Keratinocyte (primary cell): ENCODE data around the gene TBC1D8. TPM values are rescaled to one million over a fixed set of nuclear protein-coding genes. Genes with fewer than 3 reads are reported as not detected.
"Not testable (repeated sequence)": the region's sequence is repeated elsewhere in the genome, so short reads cannot be mapped to it uniquely, and the experiment has no call there.

Experiments
- DNase-seq: peaks from one replicate; pipeline ENCODE4 v3.0.0-alpha.2; 2011; ENCODE audit warnings: low read depth, missing footprints, low spot score
- FAIRE-seq: peaks from 2 replicates; lab custom pipeline; 2011; peaks lifted over from hg19 to GRCh38; lab: Jason Lieb, UNC
- H2AFZ ChIP-seq: 2 replicates; pipeline ENCODE4 v1.6.0; 2012; ENCODE audit warnings: low read length, control low read depth, inconsistent platforms; ENCODE audit not compliant: control insufficient read depth
- H3K27ac ChIP-seq: 2 replicates; pipeline ENCODE4 v1.5.1; 2011; ENCODE audit warnings: low read length; ENCODE audit not compliant: control insufficient read depth, insufficient read depth
- H3K27me3 ChIP-seq: 3 replicates; pipeline ENCODE4 v1.6.0; 2011; ENCODE audit warnings: low read length; ENCODE audit not compliant: control insufficient read depth, insufficient read depth; ENCODE audit errors: extremely low read depth
- H3K36me3 ChIP-seq, 2 experiments: 2 replicates in 1 of 2; 3 replicates in 1 of 2; pipeline ENCODE4 v1.5.1; 2011; ENCODE audit warnings: low read length in 2 of 2, mild to moderate bottlenecking in 1 of 2; ENCODE audit not compliant: control insufficient read depth in 2 of 2, insufficient read depth in 2 of 2; ENCODE audit errors: extremely low read depth in 1 of 2
- H3K4me1 ChIP-seq: 3 replicates; pipeline ENCODE4 v1.5.1; 2011; ENCODE audit warnings: low read length; ENCODE audit not compliant: control insufficient read depth, insufficient read depth; ENCODE audit errors: extremely low read depth
- H3K4me2 ChIP-seq: 3 replicates; pipeline ENCODE4 v1.6.0; 2011; ENCODE audit warnings: low read depth, low read length; ENCODE audit not compliant: control insufficient read depth, insufficient read depth; ENCODE audit errors: extremely low read depth
- H3K4me3 ChIP-seq, 3 experiments: fragments of 200-600 bp in 1 of 3; sonication (generic) in 1 of 3; 2 replicates in 2 of 3; 3 replicates in 1 of 3; pipeline ENCODE4 v1.5.1; 2011 to 2016; ENCODE audit warnings: low read length in 3 of 3, mild to moderate bottlenecking in 3 of 3, control low read depth in 2 of 3, inconsistent platforms in 1 of 3, low read depth in 1 of 3, mixed read lengths in 1 of 3, mixed run types in 1 of 3, moderate library complexity in 1 of 3; ENCODE audit not compliant: control insufficient read depth in 2 of 3, insufficient read depth in 2 of 3; ENCODE audit errors: extremely low read depth in 1 of 3
- H3K79me2 ChIP-seq: 2 replicates; pipeline ENCODE4 v1.6.0; 2012; ENCODE audit warnings: low read length; ENCODE audit not compliant: control insufficient read depth, insufficient read depth
- H3K9ac ChIP-seq: 3 replicates; pipeline ENCODE4 v1.6.0; 2011; ENCODE audit warnings: low read length; ENCODE audit not compliant: control insufficient read depth, insufficient read depth; ENCODE audit errors: extremely low read depth
- H3K9me1 ChIP-seq: 3 replicates; pipeline ENCODE4 v1.6.0; 2011; ENCODE audit warnings: low read length; ENCODE audit not compliant: control insufficient read depth, insufficient read depth; ENCODE audit errors: extremely low read depth
- H3K9me3 ChIP-seq: 2 replicates; pipeline ENCODE4 v1.5.1; 2012; ENCODE audit warnings: low read depth, low read length; ENCODE audit not compliant: control insufficient read depth
- H4K20me1 ChIP-seq: 3 replicates; pipeline ENCODE4 v1.6.0; 2011; ENCODE audit warnings: low read length; ENCODE audit not compliant: control insufficient read depth, insufficient read depth; ENCODE audit errors: extremely low read depth
- EZH2 ChIP-seq: IDR thresholded peaks from one replicate; pipeline ENCODE4 v1.6.1; 2012; ENCODE audit warnings: inconsistent platforms, mild to moderate bottlenecking, low read length, moderate library complexity
- dilution Hi-C: fragments of 300-500 bp; cut with MboI; formaldehyde crosslinking; loops from one replicate; pipeline ENCODE4 v1.7.0; 2020; ENCODE audit warnings: low sequenced_read_pairs; ENCODE audit not compliant: extremely low pct_ligation_motif_present
- polyA plus RNA-seq, 5 experiments: library from polyadenylated mRNA; depleted of rRNA in 3 of 5; stranded (reverse) in 3 of 5; stranded (forward) in 1 of 5; unstranded in 1 of 5; fragments of >200 nt; gene quantifications; 1 replicate in 1 of 5; 2 replicates in 3 of 5; 3 replicates in 1 of 5; pipeline versions ENCODE4 v1.2.1 to v1.2.3, GENCODE V29; 2011 to 2012; ENCODE audit warnings: missing spikeins in 2 of 5, low read depth in 1 of 5, low replicate concordance in 1 of 5
- TF ChIP-seq, protein P1 (sequence below), 3 experiments: IDR thresholded peaks in 1 of 3; conservative IDR thresholded peaks in 1 of 3; optimal IDR thresholded peaks in 1 of 3; 2 replicates in 2 of 3; 3 replicates in 1 of 3; pipeline versions ENCODE3 to v1.5.1; 2011; ENCODE audit warnings: low read length in 3 of 3, mild to moderate bottlenecking in 3 of 3, moderate library complexity in 2 of 3, control low read depth in 1 of 3, inconsistent platforms in 1 of 3; ENCODE audit not compliant: insufficient read depth in 2 of 3; ENCODE audit errors: extremely low read depth in 1 of 3

The TBC1D8 gene
- polyA plus RNA-seq, 1 donor (not counting 4 experiments of a cell fraction or from before 2014, with no cell fraction given), result 13.8 TPM

DNA sequence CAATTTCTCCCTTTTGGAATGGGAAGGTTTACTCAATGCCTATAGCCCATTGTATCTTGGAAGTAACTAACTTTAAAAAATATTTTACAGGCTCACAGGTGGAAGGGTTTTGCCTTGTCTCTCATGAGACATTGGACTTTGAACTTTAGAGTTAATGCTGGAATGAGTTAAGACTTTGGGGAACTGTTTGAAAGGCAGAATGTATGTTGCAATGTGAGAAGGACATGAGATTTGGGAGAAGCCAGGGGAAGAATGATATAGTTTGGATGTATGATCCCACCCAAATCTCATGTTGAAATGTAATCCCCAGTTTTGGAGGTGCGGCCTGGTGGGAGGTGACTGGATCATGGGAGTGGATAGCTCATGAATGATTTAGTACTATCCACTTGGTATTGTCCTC is 17.5 kb upstream of the TBC1D8 start:
- FAIRE-seq, result no peak
- H3K9me1 ChIP-seq, result no peaks in the 10 kb centered on the region
- no peak overlapping the region for H3K4me2 ChIP-seq
- no peak overlapping the region for H2AFZ ChIP-seq
- H3K27me3 ChIP-seq, result no peaks in the 10 kb centered on the region
- no peaks in the 10 kb centered on the region for H3K4me1 ChIP-seq
- peaks cover 5% of the 10 kb centered on the region for H3K9me3 ChIP-seq
- no peak overlapping the region for H3K27ac ChIP-seq
- no peak overlapping the region for H3K9ac ChIP-seq
- no peaks in the 10 kb centered on the region for H3K79me2 ChIP-seq
- H4K20me1 ChIP-seq, result no peaks in the 10 kb centered on the region
- no peak overlapping the region for H3K4me3 ChIP-seq
- dilution Hi-C loops, result no loop called here
- no peak for TF ChIP-seq EZH2
- TF ChIP-seq, protein P1, sequence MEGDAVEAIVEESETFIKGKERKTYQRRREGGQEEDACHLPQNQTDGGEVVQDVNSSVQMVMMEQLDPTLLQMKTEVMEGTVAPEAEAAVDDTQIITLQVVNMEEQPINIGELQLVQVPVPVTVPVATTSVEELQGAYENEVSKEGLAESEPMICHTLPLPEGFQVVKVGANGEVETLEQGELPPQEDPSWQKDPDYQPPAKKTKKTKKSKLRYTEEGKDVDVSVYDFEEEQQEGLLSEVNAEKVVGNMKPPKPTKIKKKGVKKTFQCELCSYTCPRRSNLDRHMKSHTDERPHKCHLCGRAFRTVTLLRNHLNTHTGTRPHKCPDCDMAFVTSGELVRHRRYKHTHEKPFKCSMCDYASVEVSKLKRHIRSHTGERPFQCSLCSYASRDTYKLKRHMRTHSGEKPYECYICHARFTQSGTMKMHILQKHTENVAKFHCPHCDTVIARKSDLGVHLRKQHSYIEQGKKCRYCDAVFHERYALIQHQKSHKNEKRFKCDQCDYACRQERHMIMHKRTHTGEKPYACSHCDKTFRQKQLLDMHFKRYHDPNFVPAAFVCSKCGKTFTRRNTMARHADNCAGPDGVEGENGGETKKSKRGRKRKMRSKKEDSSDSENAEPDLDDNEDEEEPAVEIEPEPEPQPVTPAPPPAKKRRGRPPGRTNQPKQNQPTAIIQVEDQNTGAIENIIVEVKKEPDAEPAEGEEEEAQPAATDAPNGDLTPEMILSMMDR (optimal IDR thresholded peaks at IDR 0.05 in 1 of 3, IDR thresholded peaks at IDR 0.05 in 1 of 3, conservative IDR thresholded peaks at IDR 0.05 in 1 of 3; ENCODE audit: extremely low read depth in 1 of 3, insufficient read depth in 2 of 3, low read length in 3 of 3), result no peak
- no peak for DNase-seq
- no peaks in the 10 kb centered on the region for H3K36me3 ChIP-seq

DNA sequence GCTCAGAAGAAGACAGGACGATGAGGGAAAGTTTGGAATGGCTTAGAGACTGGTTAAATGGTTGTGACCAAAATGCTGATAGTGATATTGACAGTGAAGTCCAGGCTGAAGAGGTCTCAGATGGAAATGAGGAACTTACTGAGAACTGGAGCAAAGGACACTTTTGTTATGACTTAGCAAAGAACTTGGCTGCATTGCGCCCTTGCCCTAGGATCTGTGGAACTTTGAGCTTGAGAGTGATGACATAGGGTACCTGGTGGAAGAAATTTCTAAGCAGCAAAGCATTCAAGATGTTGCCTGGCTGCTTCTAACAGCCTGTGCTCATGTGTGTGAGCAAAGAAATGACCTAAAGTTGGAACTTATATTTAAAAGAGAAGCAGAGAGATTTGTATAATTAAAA is 16.4 kb upstream of the TBC1D8 start:
- H3K79me2 ChIP-seq, H3K9me1 ChIP-seq, H3K9me3 ChIP-seq, H3K4me3 ChIP-seq, H3K9ac ChIP-seq, H3K4me2 ChIP-seq, H3K27me3 ChIP-seq, H3K36me3 ChIP-seq, dilution Hi-C loops, H3K4me1 ChIP-seq, H2AFZ ChIP-seq, FAIRE-seq, DNase-seq, H4K20me1 ChIP-seq, H3K27ac ChIP-seq: not testable (repeated sequence)

DNA sequence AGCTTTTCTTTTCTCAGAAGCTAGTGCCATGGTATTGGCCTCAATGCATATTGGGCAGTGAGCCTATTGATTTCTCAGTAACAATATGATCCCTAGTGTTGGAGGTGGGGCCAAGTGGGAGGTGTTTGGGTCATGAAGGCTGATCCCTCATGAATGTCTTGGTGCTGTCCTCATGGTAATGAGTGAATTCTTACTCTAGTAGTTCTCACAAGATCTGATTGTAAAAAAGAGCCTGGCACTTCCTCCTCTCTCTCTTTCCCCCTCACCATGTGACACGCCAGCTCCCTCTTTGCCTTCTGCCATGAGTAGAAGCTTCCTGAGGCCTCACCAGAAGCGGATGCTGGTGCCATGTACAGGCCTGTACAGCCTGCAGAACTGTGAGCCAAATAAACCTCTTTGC is 12.8 kb upstream of the TBC1D8 start:
- H4K20me1 ChIP-seq, result no peaks in the 10 kb centered on the region
- H3K4me2 ChIP-seq, result no peak overlapping the region
- no peaks in the 10 kb centered on the region for H3K9me1 ChIP-seq
- no peak overlapping the region for H2AFZ ChIP-seq
- no peaks in the 10 kb centered on the region for H3K27me3 ChIP-seq
- no peaks in the 10 kb centered on the region for H3K79me2 ChIP-seq
- FAIRE-seq (no peak), DNase-seq (no peak)
- H3K9ac ChIP-seq, result no peak overlapping the region
- dilution Hi-C loops, result no loop called here
- peaks cover 3% of the 10 kb centered on the region for H3K9me3 ChIP-seq
- no peaks in the 10 kb centered on the region for H3K36me3 ChIP-seq
- H3K27ac ChIP-seq, result no peak overlapping the region
- TF ChIP-seq EZH2, result no peak
- TF ChIP-seq, protein P1 (optimal IDR thresholded peaks at IDR 0.05 in 1 of 3, IDR thresholded peaks at IDR 0.05 in 1 of 3, conservative IDR thresholded peaks at IDR 0.05 in 1 of 3; ENCODE audit: extremely low read depth in 1 of 3, insufficient read depth in 2 of 3, low read length in 3 of 3), result no peak
- H3K4me3 ChIP-seq, result no peak overlapping the region
- peaks cover 12% of the 10 kb centered on the region for H3K4me1 ChIP-seq
